Inflammatory macrophage treated with lipopolysaccharide for 4 hours (primary cell): ENCODE data around the gene APBA2.
A peak's percentile ranks its signal among the peaks of the same experiment; 100 is the strongest.

Experiments
- DNase-seq: peaks from one replicate; pipeline ENCODE4 v3.0.0-alpha.2; 2020

The APBA2 gene

GRCh38 chr15:29126821-29127461 is 241.2 kb downstream of the APBA2 start:
- DNase-seq: no peak

- DNase-seq: no peak
Measured at GRCh38 chr15:29127506-29128430, 242.0 kb downstream of the APBA2 start.

GRCh38 chr15:29128671-29129070 is 242.9 kb downstream of the APBA2 start:
- no peak for DNase-seq

GRCh38 chr15:29129221-29129620 is 243.4 kb downstream of the APBA2 start:
- no peak for DNase-seq

- no peak for DNase-seq
Measured at GRCh38 chr15:29129926-29130325, 244.2 kb downstream of the APBA2 start.

GRCh38 chr15:29130476-29130875 is 244.7 kb downstream of the APBA2 start:
- DNase-seq: no peak

- no peak for DNase-seq
Measured at GRCh38 chr15:29130951-29131839, 245.4 kb downstream of the APBA2 start.

- no peak for DNase-seq
Measured at GRCh38 chr15:29131840-29132420, 246.2 kb downstream of the APBA2 start.

- no peak for DNase-seq
Measured at GRCh38 chr15:29132735-29133181, 247.0 kb downstream of the APBA2 start.

GRCh38 chr15:29133321-29133720 is 247.5 kb downstream of the APBA2 start:
- DNase-seq: no peak

GRCh38 chr15:29133791-29134190 is 248.0 kb downstream of the APBA2 start:
- no peak for DNase-seq

GRCh38 chr15:29134239-29134638 is 248.5 kb downstream of the APBA2 start:
- no peak for DNase-seq

GRCh38 chr15:29134641-29135308 is 249.0 kb downstream of the APBA2 start:
- DNase-seq: no peak

GRCh38 chr15:29135309-29135657 is 249.5 kb downstream of the APBA2 start:
- no peak for DNase-seq

- DNase-seq: no peak
Measured at GRCh38 chr15:29135702-29136646, 250.2 kb downstream of the APBA2 start.

- no peak for DNase-seq
Measured at GRCh38 chr15:29138260-29138659, 252.5 kb downstream of the APBA2 start.

GRCh38 chr15:29139072-29139471 is 253.3 kb downstream of the APBA2 start:
- no peak for DNase-seq

GRCh38 chr15:29139540-29140459 is 254.0 kb downstream of the APBA2 start:
- peak; percentile 10 for DNase-seq

- DNase-seq: no peak
Measured at GRCh38 chr15:29140475-29141307, 254.9 kb downstream of the APBA2 start.
